ES-I3 (cell line): Measurements from ENCODE around the gene BRSK2.
"Not testable (repeated sequence)": the region's sequence is repeated elsewhere in the genome, so short reads cannot be mapped to it uniquely, and the experiment has no call there.

Source experiments
- H3K36me3 ChIP-seq: 2 replicates; pipeline ENCODE4 v1.6.1; 2013; ENCODE audit warnings: mild to moderate bottlenecking, low read length, control low read depth, moderate library complexity; ENCODE audit not compliant: insufficient read depth
- H3K4me1 ChIP-seq: 2 replicates; pipeline ENCODE4 v1.6.1; 2013; ENCODE audit warnings: mild to moderate bottlenecking, control low read depth, low read length; ENCODE audit not compliant: insufficient read depth
- H3K9ac ChIP-seq: 2 replicates; pipeline ENCODE4 v1.6.1; 2013; ENCODE audit warnings: low read depth, mild to moderate bottlenecking, low read length, moderate library complexity
- H3K9me3 ChIP-seq: 2 replicates; pipeline ENCODE4 v1.6.1; 2013; ENCODE audit warnings: mild to moderate bottlenecking, low read length, moderate library complexity; ENCODE audit not compliant: control insufficient read depth, insufficient read depth

Gene BRSK2

GRCh38 chr11:1349327-1350041 lies 40.2 kb upstream of the BRSK2 start:
- H3K9me3 ChIP-seq: no peaks in the 10 kb centered on the region
- H3K9ac ChIP-seq: no peak overlapping the region
- H3K4me1 ChIP-seq: no peaks in the 10 kb centered on the region; the same call in 1 of the 2 replicates
- no peaks in the 10 kb centered on the region for H3K36me3 ChIP-seq

- Histone ChIP-seq H3K4me1 (no peaks in the 10 kb centered on the region; the same call in 1 of the 2 replicates), H3K9ac (no peak overlapping the region), H3K36me3 (no peaks in the 10 kb centered on the region), H3K9me3 (no peaks in the 10 kb centered on the region)
Observed at GRCh38 chr11:1350086-1350725, 39.5 kb upstream of the BRSK2 start.

GRCh38 chr11:1351278-1351937 lies 38.3 kb upstream of the BRSK2 start:
- H3K9ac ChIP-seq: no peak overlapping the region; the same call in 1 of the 2 replicates
- H3K4me1 ChIP-seq: no peaks in the 10 kb centered on the region; the same call in 1 of the 2 replicates

GRCh38 chr11:1352696-1353382 lies 36.9 kb upstream of the BRSK2 start:
- H3K9ac ChIP-seq: no peak overlapping the region
- H3K9me3 ChIP-seq: no peaks in the 10 kb centered on the region; the same call in 1 of the 2 replicates
- H3K36me3 ChIP-seq: no peaks in the 10 kb centered on the region
- no peaks in the 10 kb centered on the region; the same call in 1 of the 2 replicates for H3K4me1 ChIP-seq

More at GRCh38 chr11:1351278-1351937, 38.3 kb upstream of the BRSK2 start:
- Histone ChIP-seq H3K36me3 (no peaks in the 10 kb centered on the region), H3K9me3 (no peaks in the 10 kb centered on the region; the same call in 1 of the 2 replicates)

GRCh38 chr11:1353383-1354124 lies 36.2 kb upstream of the BRSK2 start:
- Histone ChIP-seq H3K4me1 (no peaks in the 10 kb centered on the region; the same call in 1 of the 2 replicates), H3K36me3 (no peaks in the 10 kb centered on the region), H3K9me3 (no peaks in the 10 kb centered on the region; the same call in 1 of the 2 replicates), H3K9ac (no peak overlapping the region)

GRCh38 chr11:1354125-1354938 lies 35.4 kb upstream of the BRSK2 start:
- Histone ChIP-seq H3K9ac (no peak overlapping the region), H3K9me3 (no peaks in the 10 kb centered on the region; the same call in 1 of the 2 replicates), H3K36me3 (no peaks in the 10 kb centered on the region), H3K4me1 (no peaks in the 10 kb centered on the region)

GRCh38 chr11:1356007-1356435 lies 33.7 kb upstream of the BRSK2 start:
- H3K4me1 ChIP-seq: no peaks in the 10 kb centered on the region
- H3K9me3 ChIP-seq: no peaks in the 10 kb centered on the region; the same call in 1 of the 2 replicates
- no peaks in the 10 kb centered on the region for H3K36me3 ChIP-seq
- no peak overlapping the region for H3K9ac ChIP-seq

- Histone ChIP-seq H3K9ac (no peak overlapping the region), H3K9me3 (no peaks in the 10 kb centered on the region; the same call in 1 of the 2 replicates), H3K4me1 (no peaks in the 10 kb centered on the region), H3K36me3 (no peaks in the 10 kb centered on the region)
Observed at GRCh38 chr11:1356478-1356960, 33.2 kb upstream of the BRSK2 start.

GRCh38 chr11:1358286-1358685 lies 31.4 kb upstream of the BRSK2 start:
- Histone ChIP-seq H3K4me1 (no peaks in the 10 kb centered on the region), H3K36me3 (no peaks in the 10 kb centered on the region), H3K9ac (no peak overlapping the region), H3K9me3 (no peaks in the 10 kb centered on the region; the same call in 1 of the 2 replicates)

GRCh38 chr11:1358931-1359330 lies 30.8 kb upstream of the BRSK2 start:
- not testable (repeated sequence) for H3K4me1 ChIP-seq, H3K9me3 ChIP-seq, H3K36me3 ChIP-seq

GRCh38 chr11:1359556-1359955 lies 30.2 kb upstream of the BRSK2 start:
- Histone ChIP-seq H3K4me1 (no peaks in the 10 kb centered on the region), H3K9me3 (peaks cover 4% of the 10 kb centered on the region; the same call in 1 of the 2 replicates), H3K36me3 (no peaks in the 10 kb centered on the region), H3K9ac (no peak overlapping the region)

More at GRCh38 chr11:1358931-1359330, 30.8 kb upstream of the BRSK2 start:
- not testable (repeated sequence) for H3K9ac ChIP-seq

- H3K9me3 ChIP-seq: peaks cover 4% of the 10 kb centered on the region; the same call in 1 of the 2 replicates
- H3K36me3 ChIP-seq: no peaks in the 10 kb centered on the region
- H3K9ac ChIP-seq: no peak overlapping the region
- no peaks in the 10 kb centered on the region for H3K4me1 ChIP-seq
Observed at GRCh38 chr11:1360181-1360834, 29.4 kb upstream of the BRSK2 start.
